OCI-LY1 (cell line): ENCODE data around the gene CPSF3.

Experiments
- H2AFZ ChIP-seq: fragments of 200-600 bp; sonication (generic), shearing (Covaris generic); 2 replicates; pipeline ENCODE4 v1.6.0; 2014; ENCODE audit warnings: antibody characterized with exemption, mild to moderate bottlenecking, low read length
- H3F3A ChIP-seq: fragments of 200-600 bp; sonication (generic), shearing (Covaris generic); 2 replicates; pipeline ENCODE4 v1.6.0; 2014; ENCODE audit warnings: mild to moderate bottlenecking, antibody characterized with exemption, low read length, moderate library complexity; ENCODE audit not compliant: insufficient read depth
- H3K27ac ChIP-seq: fragments of 200-600 bp; sonication (generic); 2 replicates; pipeline ENCODE4 v1.5.1; 2014; ENCODE audit warnings: low read length, mixed run types, mild to moderate bottlenecking, low read depth; ENCODE audit not compliant: poor library complexity, severe bottlenecking
- H3K27me3 ChIP-seq: fragments of 200-600 bp; sonication (generic); 2 replicates; pipeline ENCODE4 v1.6.0; 2014; ENCODE audit warnings: antibody characterized with exemption, mild to moderate bottlenecking, low read length, moderate library complexity; ENCODE audit not compliant: insufficient read depth
- H3K36me3 ChIP-seq: fragments of 200-600 bp; sonication (generic); 2 replicates; pipeline ENCODE4 v1.6.1; 2014; ENCODE audit warnings: mild to moderate bottlenecking, antibody characterized with exemption, low read length, moderate library complexity, mixed read lengths; ENCODE audit not compliant: insufficient read depth
- H3K4me1 ChIP-seq: fragments of 200-600 bp; sonication (generic); 2 replicates; pipeline ENCODE4 v1.5.1; 2014; ENCODE audit warnings: mild to moderate bottlenecking, low read length, moderate library complexity; ENCODE audit not compliant: insufficient read depth, severe bottlenecking
- H3K4me2 ChIP-seq: fragments of 200-600 bp; sonication (generic), shearing (Covaris generic); 2 replicates; pipeline ENCODE4 v1.6.1; 2014; ENCODE audit warnings: low read length
- H3K4me3 ChIP-seq: fragments of 200-600 bp; sonication (generic); 2 replicates; pipeline ENCODE4 v1.5.1; 2014; ENCODE audit warnings: low read length, low read depth, mild to moderate bottlenecking, mixed read lengths; ENCODE audit not compliant: poor library complexity, severe bottlenecking
- H3K79me2 ChIP-seq: fragments of 200-600 bp; shearing (Covaris generic); 2 replicates; pipeline ENCODE4 v1.6.1; 2016; ENCODE audit warnings: mixed run types, low read length, mixed read lengths; ENCODE audit not compliant: insufficient read depth
- H3K9ac ChIP-seq: fragments of 200-600 bp; sonication (generic), shearing (Covaris generic); 2 replicates; pipeline ENCODE4 v1.6.1; 2014; ENCODE audit warnings: mild to moderate bottlenecking, low read length, mixed read lengths
- H3K9me2 ChIP-seq: fragments of 200-600 bp; sonication (generic), shearing (Covaris generic); 2 replicates; pipeline ENCODE4 v1.6.1; 2014; ENCODE audit warnings: low read depth, mild to moderate bottlenecking, low read length, mixed read lengths
- H3K9me3 ChIP-seq: fragments of 200-600 bp; shearing (Covaris generic); 2 replicates; pipeline ENCODE4 v1.6.1; 2014; ENCODE audit warnings: low read length, mixed read lengths
- H4K20me1 ChIP-seq: fragments of 200-600 bp; sonication (generic), shearing (Covaris generic); 2 replicates; pipeline ENCODE4 v1.6.0; 2016; ENCODE audit warnings: mild to moderate bottlenecking, low read length; ENCODE audit not compliant: insufficient read depth
- CTCF ChIP-seq: fragments of 200-600 bp; sonication (generic), shearing (Covaris generic); IDR thresholded peaks from 2 replicates; pipeline ENCODE4 v1.5.1; 2017; ENCODE audit warnings: mild to moderate bottlenecking, antibody characterized with exemption, low read length, moderate library complexity, mixed read lengths
- EZH2 ChIP-seq: fragments of 200-600 bp; sonication (generic), shearing (Covaris generic); IDR thresholded peaks from 2 replicates; pipeline ENCODE4 v1.8.0; 2017; ENCODE audit warnings: borderline replicate concordance, mixed run types, mild to moderate bottlenecking, antibody characterized with exemption, low read length, moderate library complexity, mixed read lengths

CPSF3 gene

DNA sequence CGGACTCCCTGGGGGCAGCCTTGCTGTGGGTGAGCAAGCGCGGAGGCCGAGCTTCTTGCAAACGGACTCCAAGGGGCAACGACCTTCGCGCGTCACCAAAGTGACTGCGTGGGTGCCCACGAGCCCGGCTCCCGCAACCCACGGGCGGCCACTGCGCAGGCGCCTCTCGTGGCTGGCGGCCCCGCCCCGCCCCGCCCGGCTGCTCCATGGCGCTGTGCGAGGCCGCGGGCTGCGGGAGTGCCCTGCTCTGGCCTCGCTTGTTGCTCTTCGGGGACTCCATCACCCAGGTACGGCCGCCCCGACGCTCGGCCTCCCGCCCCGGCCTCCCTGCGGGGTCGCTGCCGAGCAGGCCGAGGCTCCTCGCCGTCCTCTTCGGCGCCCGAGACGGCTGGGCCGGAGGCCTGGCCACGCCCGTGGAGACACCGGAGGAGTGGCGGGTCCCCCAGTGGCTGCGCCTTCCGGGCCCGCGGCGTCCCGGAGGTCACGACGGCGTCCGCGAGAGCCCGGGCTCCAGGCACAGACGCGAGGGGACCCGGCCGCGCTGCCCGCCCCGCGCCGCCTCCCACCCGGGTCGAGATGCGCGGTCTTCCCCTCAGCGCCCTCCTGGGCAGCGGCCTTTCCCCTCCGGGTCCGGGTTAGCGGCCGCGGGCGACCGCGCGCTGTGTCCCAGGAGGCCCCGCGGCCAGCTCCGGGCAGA is 51.1 kb downstream of the CPSF3 start, which contains the start of gene IAH1:
Gene IAH1 (plus strand): TSS at position 191 of the 697 bp plus-strand sequence. CDS start 16 bp downstream, at position 207.
- Histone ChIP-seq H3K36me3 (peaks cover 64% of the 10 kb centered on the region), H3K9me3 (0 out of 2 replicates have a peak, but pooled peaks cover 2% of the 10 kb centered on the region), H3K79me2 (no peaks in the 10 kb centered on the region), H3K9me2 (no peaks in the 10 kb centered on the region), H3K9ac (peak within 1 kb of the TSS; percentile 75), H4K20me1 (no peaks in the 10 kb centered on the region), H3K27me3 (no peaks in the 10 kb centered on the region), H2AFZ (no peak within 1 kb of the TSS), H3K4me3 (peak within 1 kb of the TSS; percentile 69), H3K4me2 (peak within 1 kb of the TSS; percentile 79), H3K27ac (peak within 1 kb of the TSS; percentile 61), H3F3A (no peaks in the 10 kb centered on the region), H3K4me1 (peaks cover 34% of the 10 kb centered on the region)
- TF ChIP-seq CTCF (no peak), EZH2 (no peak)

DNA sequence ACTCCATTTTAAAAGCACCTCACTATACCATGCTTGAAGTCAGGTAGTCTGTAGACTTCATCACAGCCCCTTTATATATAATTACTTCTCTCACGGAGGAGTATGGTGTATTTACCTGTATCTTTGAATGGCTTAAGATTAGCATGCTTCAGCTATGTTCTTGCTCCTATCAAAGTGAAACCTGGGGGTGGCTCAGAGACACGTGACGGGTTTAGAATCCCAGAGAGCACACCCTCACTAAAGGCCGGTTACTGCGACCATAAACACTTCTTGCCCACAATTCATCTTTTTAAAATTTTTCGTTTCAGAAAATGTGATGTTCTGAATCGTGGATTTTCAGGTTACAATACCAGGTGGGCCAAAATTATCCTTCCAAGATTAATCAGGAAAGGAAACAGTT is 54.5 kb downstream of the CPSF3 start:
- no peak overlapping the region for H2AFZ ChIP-seq
- no peaks in the 10 kb centered on the region for H3K79me2 ChIP-seq
- H3K36me3 ChIP-seq = peaks cover 71% of the 10 kb centered on the region
- no peak overlapping the region; the same call in 1 of the 2 replicates for H3K4me2 ChIP-seq
- no peak overlapping the region for H3K4me3 ChIP-seq
- H3K9me3 ChIP-seq = 0 out of 2 replicates have a peak, but pooled peaks cover 2% of the 10 kb centered on the region
- H4K20me1 ChIP-seq = no peaks in the 10 kb centered on the region
- TF ChIP-seq EZH2 (no peak), CTCF (no peak)
- H3K9ac ChIP-seq = no peak overlapping the region
- peaks cover 45% of the 10 kb centered on the region for H3K4me1 ChIP-seq
- H3K9me2 ChIP-seq = no peaks in the 10 kb centered on the region
- no peaks in the 10 kb centered on the region for H3F3A ChIP-seq
- H3K27me3 ChIP-seq = no peaks in the 10 kb centered on the region
- no peak overlapping the region for H3K27ac ChIP-seq

- H3K4me2 ChIP-seq = no peak overlapping the region
Measured at GRCh38 chr2:9478526-9478925, 55.1 kb downstream of the CPSF3 start.

More at GRCh38 chr2:9478526-9478925, 55.1 kb downstream of the CPSF3 start:
- no peak overlapping the region for H2AFZ ChIP-seq
- peaks cover 71% of the 10 kb centered on the region for H3K36me3 ChIP-seq
- H3K9me3 ChIP-seq = 0 out of 2 replicates have a peak, but pooled peaks cover 2% of the 10 kb centered on the region
- H3K27ac ChIP-seq = no peak overlapping the region
- H3F3A ChIP-seq = no peaks in the 10 kb centered on the region
- no peak overlapping the region for H3K4me3 ChIP-seq
- no peaks in the 10 kb centered on the region for H3K27me3 ChIP-seq
- no peaks in the 10 kb centered on the region for H3K9me2 ChIP-seq
- no peak overlapping the region for H3K9ac ChIP-seq
- TF ChIP-seq EZH2 (no peak), CTCF (no peak)
- no peaks in the 10 kb centered on the region for H3K79me2 ChIP-seq
- H4K20me1 ChIP-seq = no peaks in the 10 kb centered on the region
- peaks cover 43% of the 10 kb centered on the region for H3K4me1 ChIP-seq
